Measurements from ENCODE around the gene RIPPLY3.

Gene RIPPLY3

GRCh38 chr21:36966821-36967768, 39.4 kb upstream of the RIPPLY3 start:
- H3K79me2 ChIP-seq (ENCODE audit: insufficient read depth, low read depth): peaks cover 8% of the 10 kb centered on the region; the same call in 1 of the 2 replicates
- H2AFZ ChIP-seq (ENCODE audit: low read depth): peak overlapping the region; percentile 82
- no peak overlapping the region for H3K4me3 ChIP-seq (IDR thresholded peaks at IDR 0.05; ENCODE audit: insufficient read depth, low read depth, low read length)
- TF ChIP-seq, protein P1, sequence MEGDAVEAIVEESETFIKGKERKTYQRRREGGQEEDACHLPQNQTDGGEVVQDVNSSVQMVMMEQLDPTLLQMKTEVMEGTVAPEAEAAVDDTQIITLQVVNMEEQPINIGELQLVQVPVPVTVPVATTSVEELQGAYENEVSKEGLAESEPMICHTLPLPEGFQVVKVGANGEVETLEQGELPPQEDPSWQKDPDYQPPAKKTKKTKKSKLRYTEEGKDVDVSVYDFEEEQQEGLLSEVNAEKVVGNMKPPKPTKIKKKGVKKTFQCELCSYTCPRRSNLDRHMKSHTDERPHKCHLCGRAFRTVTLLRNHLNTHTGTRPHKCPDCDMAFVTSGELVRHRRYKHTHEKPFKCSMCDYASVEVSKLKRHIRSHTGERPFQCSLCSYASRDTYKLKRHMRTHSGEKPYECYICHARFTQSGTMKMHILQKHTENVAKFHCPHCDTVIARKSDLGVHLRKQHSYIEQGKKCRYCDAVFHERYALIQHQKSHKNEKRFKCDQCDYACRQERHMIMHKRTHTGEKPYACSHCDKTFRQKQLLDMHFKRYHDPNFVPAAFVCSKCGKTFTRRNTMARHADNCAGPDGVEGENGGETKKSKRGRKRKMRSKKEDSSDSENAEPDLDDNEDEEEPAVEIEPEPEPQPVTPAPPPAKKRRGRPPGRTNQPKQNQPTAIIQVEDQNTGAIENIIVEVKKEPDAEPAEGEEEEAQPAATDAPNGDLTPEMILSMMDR (conservative IDR thresholded peaks at IDR 0.05; ENCODE audit: low read depth, low read length): no peak
- H4K20me1 ChIP-seq (ENCODE audit: insufficient read depth): no peaks in the 10 kb centered on the region
- 0 out of 2 replicates have a peak overlapping the region, but pooled peaks have one; percentile 22 for H3K27ac ChIP-seq
- H3K36me3 ChIP-seq (ENCODE audit: insufficient read depth): no peaks in the 10 kb centered on the region
- H3K4me2 ChIP-seq: peak overlapping the region; percentile 85; the same call in 1 of the 2 replicates
- H3K9ac ChIP-seq: peak overlapping the region; percentile 49; the same call in 1 of the 2 replicates
- H3K4me1 ChIP-seq (ENCODE audit: low read depth, poor library complexity, severe bottlenecking): peaks cover 18% of the 10 kb centered on the region
- no peaks in the 10 kb centered on the region for H3K27me3 ChIP-seq (ENCODE audit: insufficient read depth, low read depth)

- Histone ChIP-seq H3K4me2 (no peak overlapping the region), H3K36me3 (ENCODE audit: insufficient read depth) (no peaks in the 10 kb centered on the region), H3K27ac (no peak overlapping the region), H3K4me3 (IDR thresholded peaks at IDR 0.05; ENCODE audit: insufficient read depth, low read depth, low read length) (no peak overlapping the region), H3K9ac (no peak overlapping the region), H4K20me1 (ENCODE audit: insufficient read depth) (no peaks in the 10 kb centered on the region), H3K79me2 (ENCODE audit: insufficient read depth, low read depth) (peaks cover 8% of the 10 kb centered on the region; the same call in 1 of the 2 replicates), H3K4me1 (ENCODE audit: low read depth, poor library complexity, severe bottlenecking) (peaks cover 18% of the 10 kb centered on the region), H2AFZ (ENCODE audit: low read depth) (no peak overlapping the region), H3K27me3 (ENCODE audit: insufficient read depth, low read depth) (no peaks in the 10 kb centered on the region)
- TF ChIP-seq, protein P1 (conservative IDR thresholded peaks at IDR 0.05; ENCODE audit: low read depth, low read length): no peak
Observed at GRCh38 chr21:36968414-36968813, 38.1 kb upstream of the RIPPLY3 start.

- Histone ChIP-seq H4K20me1 (ENCODE audit: insufficient read depth) (no peaks in the 10 kb centered on the region), H3K9ac (no peak overlapping the region), H3K27ac (no peak overlapping the region), H3K4me3 (IDR thresholded peaks at IDR 0.05; ENCODE audit: insufficient read depth, low read depth, low read length) (no peak overlapping the region), H3K4me2 (no peak overlapping the region), H3K36me3 (ENCODE audit: insufficient read depth) (no peaks in the 10 kb centered on the region), H3K79me2 (ENCODE audit: insufficient read depth, low read depth) (peaks cover 8% of the 10 kb centered on the region; the same call in 1 of the 2 replicates), H3K27me3 (ENCODE audit: insufficient read depth, low read depth) (no peaks in the 10 kb centered on the region), H2AFZ (ENCODE audit: low read depth) (no peak overlapping the region), H3K4me1 (ENCODE audit: low read depth, poor library complexity, severe bottlenecking) (peaks cover 18% of the 10 kb centered on the region)
- TF ChIP-seq, protein P1 (conservative IDR thresholded peaks at IDR 0.05; ENCODE audit: low read depth, low read length): no peak
Observed at GRCh38 chr21:36968976-36969375, 37.5 kb upstream of the RIPPLY3 start.

- H3K36me3 ChIP-seq (ENCODE audit: insufficient read depth): no peaks in the 10 kb centered on the region
- peaks cover 3% of the 10 kb centered on the region for H3K4me1 ChIP-seq (ENCODE audit: low read depth, poor library complexity, severe bottlenecking)
- no peak overlapping the region for H3K27ac ChIP-seq
- H3K9ac ChIP-seq: no peak overlapping the region
- H3K79me2 ChIP-seq (ENCODE audit: insufficient read depth, low read depth): no peaks in the 10 kb centered on the region
- TF ChIP-seq, protein P1 (conservative IDR thresholded peaks at IDR 0.05; ENCODE audit: low read depth, low read length): no peak
- H3K27me3 ChIP-seq (ENCODE audit: insufficient read depth, low read depth): no peaks in the 10 kb centered on the region
- no peak overlapping the region for H3K4me3 ChIP-seq (IDR thresholded peaks at IDR 0.05; ENCODE audit: insufficient read depth, low read depth, low read length)
- H2AFZ ChIP-seq (ENCODE audit: low read depth): no peak overlapping the region
- H3K4me2 ChIP-seq: no peak overlapping the region
- no peaks in the 10 kb centered on the region for H4K20me1 ChIP-seq (ENCODE audit: insufficient read depth)
Observed at GRCh38 chr21:36973986-36974850, 32.3 kb upstream of the RIPPLY3 start.

Data from KMS-11 (cell line).